ENCODE data around the gene CTNNBL1. TPM values are rescaled to one million over a fixed set of nuclear protein-coding genes. Genes with fewer than 3 reads are reported as not detected.

The CTNNBL1 gene
- polyA plus RNA-seq, 1 of the 3 experiments (the other 2 are of a cell fraction): 29.5 TPM

DNA sequence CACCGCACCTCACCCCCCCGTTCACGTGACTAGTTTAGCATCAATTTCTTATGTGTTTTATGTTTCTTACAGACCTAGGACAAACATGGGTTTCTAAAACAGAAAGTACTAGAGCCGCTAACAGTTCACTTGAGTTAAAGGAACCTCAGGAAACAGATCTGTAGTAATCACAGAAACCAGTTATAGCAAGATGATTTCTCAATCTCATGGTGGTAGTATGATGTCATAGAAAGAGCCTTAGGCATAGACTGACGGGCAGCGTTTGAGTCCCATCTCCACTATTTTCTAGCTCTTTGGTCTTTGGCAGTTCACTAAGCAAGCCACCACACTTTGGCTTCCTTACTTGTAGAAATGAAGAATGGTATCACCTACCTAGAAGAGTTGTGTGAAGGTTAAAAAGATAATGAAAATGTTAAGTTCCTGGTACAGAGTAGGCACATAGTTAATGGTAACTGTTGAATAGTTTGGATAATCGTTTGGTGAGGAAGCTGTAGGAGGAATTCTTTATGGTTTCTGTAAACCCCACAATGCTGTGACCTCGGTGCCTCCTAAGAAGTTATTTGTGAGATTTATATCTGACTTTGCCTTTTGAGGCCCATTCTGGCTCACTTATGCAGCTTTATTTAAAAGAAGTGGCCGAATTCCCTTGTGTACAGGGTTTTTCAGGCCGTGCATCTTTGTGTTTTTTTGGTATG, 21.3 kb downstream of the CTNNBL1 start:
- Histone ChIP-seq H3K27ac (ENCODE audit: low read depth in 2 of 2, low read length in 1 of 2) (no peak overlapping the region), H3K9me2 (no peaks in the 10 kb centered on the region), H3K9me3 (no peaks in the 10 kb centered on the region), H3K36me3 (replicated peaks in 1 of 2; ENCODE audit: control insufficient read depth in 1 of 2, insufficient read depth in 2 of 2, low read length in 1 of 2) (no peaks in the 10 kb centered on the region), H3K4me3 (ENCODE audit: low read depth in 2 of 2, low read length in 1 of 2) (no peak overlapping the region), H3K4me2 (no peak overlapping the region), H2AFZ (ENCODE audit: low read depth) (no peak overlapping the region), H3K27me3 (ENCODE audit: insufficient read depth) (no peaks in the 10 kb centered on the region), H3K9ac (no peak overlapping the region), H4K20me1 (ENCODE audit: insufficient read depth) (peaks cover 12% of the 10 kb centered on the region; the same call in 1 of the 2 replicates), H3F3A (replicated peaks; ENCODE audit: insufficient read depth) (no peaks in the 10 kb centered on the region), H3K4me1 (ENCODE audit: control insufficient read depth in 1 of 2, insufficient read depth in 2 of 2, low read depth in 1 of 2, low read length in 1 of 2) (peaks cover 0 to 32% of the 10 kb centered on the region in 2 experiments; a peak in 2 of 4 replicates), H3K79me2 (ENCODE audit: insufficient read depth) (peaks cover 32% of the 10 kb centered on the region)
- WGBS (ENCODE audit: low lambda C conversion rate): 91% methylated on average over 10 of the region's 10 CpGs
- no peak for DNase-seq
- CTCF ChIA-PET: interaction anchor here (1.1 to 1.7 kb wide), 2 partner anchors 151 to 167 kb away, joined by 3 to 7 read pairs; no protein-coding TSS in a partner anchor
- TF ChIP-seq, protein P1, sequence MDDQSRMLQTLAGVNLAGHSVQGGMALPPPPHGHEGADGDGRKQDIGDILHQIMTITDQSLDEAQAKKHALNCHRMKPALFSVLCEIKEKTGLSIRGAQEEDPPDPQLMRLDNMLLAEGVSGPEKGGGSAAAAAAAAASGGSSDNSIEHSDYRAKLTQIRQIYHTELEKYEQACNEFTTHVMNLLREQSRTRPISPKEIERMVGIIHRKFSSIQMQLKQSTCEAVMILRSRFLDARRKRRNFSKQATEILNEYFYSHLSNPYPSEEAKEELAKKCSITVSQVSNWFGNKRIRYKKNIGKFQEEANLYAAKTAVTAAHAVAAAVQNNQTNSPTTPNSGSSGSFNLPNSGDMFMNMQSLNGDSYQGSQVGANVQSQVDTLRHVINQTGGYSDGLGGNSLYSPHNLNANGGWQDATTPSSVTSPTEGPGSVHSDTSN (IDR thresholded peaks at IDR 0.05): no peak
- TF ChIP-seq JUND (IDR thresholded peaks at IDR 0.05) (no peak), EZH2phosphoT487 (IDR thresholded peaks at IDR 0.05; ENCODE audit: borderline replicate concordance, low read depth) (no peak), POLR2AphosphoS5 (IDR thresholded peaks at IDR 0.05; ENCODE audit: low read depth, low read length) (no peak), RCOR1 (IDR thresholded peaks at IDR 0.05; ENCODE audit: low read length) (no peak), REST (IDR thresholded peaks at IDR 0.05; ENCODE audit: low read depth, low read length) (no peak), YY1 (IDR thresholded peaks at IDR 0.05; ENCODE audit: low read depth) (no peak), IRF3 (IDR thresholded peaks at IDR 0.05; ENCODE audit: low read depth, low read length) (no peak), TCF12 (IDR thresholded peaks at IDR 0.05) (no peak), RXRA (IDR thresholded peaks at IDR 0.05; ENCODE audit: borderline replicate concordance, low read depth) (no peak), MXI1 (IDR thresholded peaks at IDR 0.05; ENCODE audit: low read depth, low read length) (no peak), TEAD4 (IDR thresholded peaks at IDR 0.05; ENCODE audit: borderline replicate concordance, insufficient read depth) (no peak), FOSL2 (IDR thresholded peaks at IDR 0.05; ENCODE audit: borderline replicate concordance, low read depth) (no peak), MEF2A (IDR thresholded peaks at IDR 0.05; ENCODE audit: borderline replicate concordance, low read depth) (no peak), FOXJ3 (CRISPR knock-in tag; IDR thresholded peaks at IDR 0.05) (no peak), MAX (IDR thresholded peaks at IDR 0.05; ENCODE audit: low read depth) (no peak)
- TF ChIP-seq, protein P2, sequence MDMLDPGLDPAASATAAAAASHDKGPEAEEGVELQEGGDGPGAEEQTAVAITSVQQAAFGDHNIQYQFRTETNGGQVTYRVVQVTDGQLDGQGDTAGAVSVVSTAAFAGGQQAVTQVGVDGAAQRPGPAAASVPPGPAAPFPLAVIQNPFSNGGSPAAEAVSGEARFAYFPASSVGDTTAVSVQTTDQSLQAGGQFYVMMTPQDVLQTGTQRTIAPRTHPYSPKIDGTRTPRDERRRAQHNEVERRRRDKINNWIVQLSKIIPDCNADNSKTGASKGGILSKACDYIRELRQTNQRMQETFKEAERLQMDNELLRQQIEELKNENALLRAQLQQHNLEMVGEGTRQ (IDR thresholded peaks at IDR 0.05; ENCODE audit: borderline replicate concordance, low read depth, low read length): no peak
- TF ChIP-seq, protein P3, sequence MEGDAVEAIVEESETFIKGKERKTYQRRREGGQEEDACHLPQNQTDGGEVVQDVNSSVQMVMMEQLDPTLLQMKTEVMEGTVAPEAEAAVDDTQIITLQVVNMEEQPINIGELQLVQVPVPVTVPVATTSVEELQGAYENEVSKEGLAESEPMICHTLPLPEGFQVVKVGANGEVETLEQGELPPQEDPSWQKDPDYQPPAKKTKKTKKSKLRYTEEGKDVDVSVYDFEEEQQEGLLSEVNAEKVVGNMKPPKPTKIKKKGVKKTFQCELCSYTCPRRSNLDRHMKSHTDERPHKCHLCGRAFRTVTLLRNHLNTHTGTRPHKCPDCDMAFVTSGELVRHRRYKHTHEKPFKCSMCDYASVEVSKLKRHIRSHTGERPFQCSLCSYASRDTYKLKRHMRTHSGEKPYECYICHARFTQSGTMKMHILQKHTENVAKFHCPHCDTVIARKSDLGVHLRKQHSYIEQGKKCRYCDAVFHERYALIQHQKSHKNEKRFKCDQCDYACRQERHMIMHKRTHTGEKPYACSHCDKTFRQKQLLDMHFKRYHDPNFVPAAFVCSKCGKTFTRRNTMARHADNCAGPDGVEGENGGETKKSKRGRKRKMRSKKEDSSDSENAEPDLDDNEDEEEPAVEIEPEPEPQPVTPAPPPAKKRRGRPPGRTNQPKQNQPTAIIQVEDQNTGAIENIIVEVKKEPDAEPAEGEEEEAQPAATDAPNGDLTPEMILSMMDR (IDR thresholded peaks at IDR 0.05): no peak
- POLR2A ChIA-PET: interaction anchor here (1.1 kb wide), 1 partner anchor 11 kb away, joined by 3 read pairs; no protein-coding TSS in a partner anchor

Data from SK-N-SH (cell line).